ENCODE results near the gene MSL1.

Gene MSL1, protein sequence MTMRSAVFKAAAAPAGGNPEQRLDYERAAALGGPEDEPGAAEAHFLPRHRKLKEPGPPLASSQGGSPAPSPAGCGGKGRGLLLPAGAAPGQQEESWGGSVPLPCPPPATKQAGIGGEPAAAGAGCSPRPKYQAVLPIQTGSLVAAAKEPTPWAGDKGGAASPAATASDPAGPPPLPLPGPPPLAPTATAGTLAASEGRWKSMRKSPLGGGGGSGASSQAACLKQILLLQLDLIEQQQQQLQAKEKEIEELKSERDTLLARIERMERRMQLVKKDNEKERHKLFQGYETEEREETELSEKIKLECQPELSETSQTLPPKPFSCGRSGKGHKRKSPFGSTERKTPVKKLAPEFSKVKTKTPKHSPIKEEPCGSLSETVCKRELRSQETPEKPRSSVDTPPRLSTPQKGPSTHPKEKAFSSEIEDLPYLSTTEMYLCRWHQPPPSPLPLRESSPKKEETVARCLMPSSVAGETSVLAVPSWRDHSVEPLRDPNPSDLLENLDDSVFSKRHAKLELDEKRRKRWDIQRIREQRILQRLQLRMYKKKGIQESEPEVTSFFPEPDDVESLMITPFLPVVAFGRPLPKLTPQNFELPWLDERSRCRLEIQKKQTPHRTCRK

DNA sequence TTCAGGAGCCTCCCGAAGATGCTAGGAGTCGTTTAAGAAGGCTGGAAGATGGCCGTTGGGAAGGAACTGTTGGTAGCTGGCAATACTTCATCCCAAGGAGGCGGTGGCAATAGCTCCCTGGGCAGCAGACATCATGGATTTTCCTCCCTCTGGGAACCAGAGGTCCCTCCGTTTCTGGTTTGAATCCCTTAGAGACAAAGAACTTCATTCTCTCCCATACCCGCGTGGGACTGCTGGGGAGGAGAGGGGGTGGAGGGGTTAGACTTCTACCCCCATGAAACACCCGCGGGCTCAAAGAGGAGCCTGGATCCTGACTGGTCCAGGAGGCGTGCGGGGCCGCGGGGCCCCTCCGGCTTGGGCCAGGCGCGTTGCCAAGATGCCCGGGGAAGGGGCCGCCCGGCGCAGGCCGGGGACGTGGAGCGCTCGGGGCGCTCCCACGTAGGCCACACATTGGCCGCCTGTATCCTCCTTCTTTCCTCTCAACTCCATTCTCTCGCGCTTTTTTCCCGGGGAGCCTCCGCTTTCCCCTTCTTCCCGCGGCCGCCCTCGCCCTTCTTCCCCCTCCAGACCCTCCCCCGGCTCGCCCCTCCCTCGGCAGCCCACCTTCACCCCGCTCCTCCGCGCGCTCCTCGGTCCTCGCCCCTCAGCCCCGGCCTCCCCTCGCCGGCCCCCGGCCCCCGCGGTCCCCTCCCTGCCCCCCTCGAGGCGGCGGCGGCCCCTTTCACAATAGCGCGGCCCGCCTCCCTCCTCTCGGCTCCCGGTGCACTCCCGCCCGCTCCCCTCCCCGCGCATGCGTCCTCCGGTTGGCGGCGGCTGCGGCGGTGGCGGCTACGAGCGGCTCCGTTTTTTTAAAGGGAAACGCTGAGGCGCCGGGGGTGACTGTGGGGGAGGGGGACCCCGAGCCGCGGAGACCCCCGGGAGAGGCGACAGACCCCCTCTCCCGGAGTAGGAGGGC is at the start of gene MSL1:
Gene MSL1 (plus strand): TSS at position 791 of the 955 bp plus-strand sequence. CDS start 642 bp downstream, outside the sequence.
- DNase-seq (ENCODE audit: low read depth in 2 of 2) = peak; percentile 68 to 83

DNA sequence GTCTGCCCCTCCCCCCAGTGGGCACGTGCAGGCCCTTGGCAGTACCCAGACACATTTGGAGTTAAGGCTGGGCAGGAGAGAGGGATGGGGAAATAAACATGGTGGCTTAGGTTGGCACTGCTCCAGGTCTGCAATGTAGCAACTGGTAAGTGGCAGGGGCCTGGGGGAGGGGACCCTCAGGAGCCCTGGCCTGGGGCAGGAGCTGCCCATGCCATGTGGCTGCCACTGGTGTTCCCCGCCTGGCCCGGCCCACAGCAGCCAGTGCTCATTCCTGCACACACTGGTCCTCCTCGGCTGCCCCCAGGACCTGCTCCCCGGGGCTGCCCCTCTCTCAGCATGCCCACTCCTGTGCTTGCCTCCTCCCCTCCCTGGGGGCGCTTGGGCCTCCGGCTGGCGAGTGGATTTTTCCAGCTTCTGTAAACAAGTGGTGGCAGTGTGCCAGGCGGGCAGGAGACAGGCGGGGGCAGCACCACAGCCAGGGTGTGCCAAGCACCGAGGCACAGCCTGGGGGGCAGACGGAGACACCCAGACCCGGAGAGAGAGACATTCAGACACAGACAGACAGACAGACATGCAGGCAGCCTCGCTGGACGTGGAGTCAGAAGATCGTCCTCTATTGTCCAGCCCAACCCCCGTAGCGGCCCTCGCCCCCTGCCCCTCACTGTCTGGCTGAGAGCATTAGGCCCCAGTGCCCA is 49.6 kb upstream of the MSL1 start:
- DNase-seq (ENCODE audit: low read depth in 2 of 2) = no peak

DNA sequence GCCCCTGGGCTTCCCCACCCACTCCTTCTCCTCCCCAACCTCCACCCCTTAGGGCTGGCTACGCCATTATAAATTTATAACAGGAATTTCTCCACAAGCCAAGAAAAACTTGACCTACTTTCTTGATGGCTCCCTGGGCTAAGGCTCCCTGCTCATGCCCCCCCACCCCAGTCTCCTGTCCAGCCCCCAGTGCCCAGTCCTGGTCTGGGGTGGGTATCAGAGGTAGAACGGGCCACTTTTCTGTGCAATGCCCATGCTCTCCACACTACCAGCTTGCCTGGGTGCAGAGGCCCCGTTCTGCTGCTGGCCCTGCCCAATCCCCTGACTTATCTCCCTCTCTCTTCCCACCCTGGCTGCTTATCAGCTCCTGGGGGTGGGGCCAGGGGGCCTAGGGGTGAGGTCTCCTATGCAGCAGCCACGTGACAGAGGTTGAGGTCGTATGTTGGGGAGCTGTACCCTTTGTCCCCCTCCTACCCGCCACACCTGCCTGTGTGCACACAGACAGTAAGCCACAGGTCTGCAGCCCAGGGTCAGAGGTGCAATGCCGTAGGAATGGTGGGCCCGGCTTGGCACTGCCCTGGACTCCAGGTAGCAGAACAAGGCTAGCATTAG is 48.9 kb upstream of the MSL1 start:
- DNase-seq (ENCODE audit: low read depth in 2 of 2) = no peak

DNA sequence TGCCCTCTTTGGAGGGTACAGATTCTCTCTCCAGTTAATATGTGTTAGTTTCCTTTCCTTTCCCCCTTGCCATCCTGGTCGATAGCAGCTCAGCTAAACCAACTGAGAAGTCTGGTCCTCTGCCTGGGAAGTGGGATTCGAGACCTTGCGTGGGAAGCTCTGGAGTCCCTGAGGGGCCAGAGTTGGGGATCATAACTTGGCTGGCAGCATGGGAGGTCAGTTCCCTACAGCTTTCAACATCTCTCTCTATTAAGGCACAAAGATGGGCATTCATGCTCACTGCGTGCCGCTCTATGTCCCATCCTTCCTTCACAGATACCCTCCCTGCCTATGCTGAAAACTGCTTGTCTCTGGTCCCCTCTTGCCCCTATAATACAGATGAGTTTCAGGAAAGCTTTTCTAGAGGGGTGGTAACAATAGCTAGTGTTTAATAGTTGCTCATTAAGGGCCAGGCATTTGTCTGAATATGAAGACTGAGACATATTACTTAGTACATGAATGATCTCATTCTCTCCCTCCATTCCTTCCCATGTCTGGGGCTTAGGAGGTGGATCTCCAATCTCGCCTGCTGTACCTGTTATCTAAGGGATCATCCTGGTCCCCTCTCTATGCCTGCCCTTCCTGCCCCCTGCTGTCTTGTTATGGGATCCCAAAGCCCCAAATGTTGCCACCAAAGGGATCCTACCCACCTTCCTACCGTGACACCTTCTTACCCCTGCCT is 48.2 kb upstream of the MSL1 start:
- DNase-seq (ENCODE audit: low read depth in 2 of 2) = no peak

DNA sequence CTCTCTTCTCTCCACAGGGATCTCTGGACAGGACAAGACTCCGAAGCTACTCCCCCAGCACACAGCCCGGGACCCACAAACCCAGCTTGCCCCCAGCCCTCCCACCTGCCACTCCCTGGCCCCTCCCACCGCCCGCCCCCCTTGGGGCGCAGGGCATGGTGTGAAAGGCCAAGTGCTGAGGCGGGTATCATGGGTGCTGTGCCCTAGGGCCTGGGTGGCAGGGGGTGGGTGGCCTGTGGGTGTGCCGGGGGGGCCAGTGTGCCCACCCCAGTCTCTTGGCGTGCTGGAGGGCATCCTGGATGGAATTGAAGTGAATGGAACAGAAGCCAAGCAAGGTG is 47.6 kb upstream of the MSL1 start:
- DNase-seq (ENCODE audit: low read depth in 2 of 2) = no peak

DNA sequence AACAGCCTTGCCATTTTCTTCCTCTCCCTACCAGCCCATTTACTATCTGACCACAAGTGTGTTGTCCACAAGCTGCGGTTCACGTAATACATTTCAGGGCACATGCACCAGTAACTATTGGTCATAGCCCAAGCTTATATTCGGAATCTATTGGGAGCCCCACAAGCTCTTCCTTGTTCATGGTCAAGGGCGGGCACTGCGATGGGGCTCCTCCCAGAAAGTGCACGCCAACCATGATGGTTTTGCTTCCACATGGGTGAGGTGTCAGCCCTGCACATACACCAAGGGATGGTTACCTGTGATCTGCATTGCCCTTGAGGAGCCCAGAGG is 46.9 kb upstream of the MSL1 start:
- no peak for DNase-seq (ENCODE audit: low read depth in 2 of 2)

DNA sequence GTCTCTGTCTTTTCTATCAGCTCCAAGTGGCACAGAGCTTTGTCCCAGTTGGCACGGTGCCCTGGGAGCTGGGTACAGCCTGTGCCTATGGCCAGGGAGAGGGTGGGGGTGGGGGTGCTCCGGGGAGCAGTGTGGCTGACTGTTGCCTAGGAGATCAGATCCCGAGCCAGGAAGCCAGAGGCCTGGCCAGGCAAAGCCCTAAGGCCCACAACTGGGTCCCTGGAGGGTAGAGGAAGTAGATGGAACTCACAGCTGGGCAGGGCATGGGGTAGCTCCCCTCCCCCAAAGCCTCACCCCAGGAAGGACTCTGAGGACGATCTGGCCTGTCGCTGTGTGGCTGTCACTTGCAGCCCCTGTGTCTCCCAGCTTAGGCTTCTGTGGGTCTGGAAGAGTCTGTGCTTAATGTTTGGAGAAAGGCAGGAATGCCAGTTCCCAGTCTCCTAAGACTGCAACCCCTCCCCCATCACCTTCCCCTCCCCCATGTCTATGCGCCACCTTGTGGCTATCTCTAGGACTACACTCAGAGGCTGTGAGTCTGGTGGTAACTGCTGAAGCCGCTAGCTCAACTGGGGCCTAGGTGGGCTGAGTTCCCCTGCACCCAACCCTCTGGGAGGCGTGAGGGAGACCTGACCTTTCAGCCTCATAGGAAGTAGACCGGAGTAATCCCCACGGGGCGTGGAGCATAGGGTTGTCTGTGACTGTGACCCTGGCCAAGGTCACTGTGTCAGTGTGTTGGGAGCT is 46.4 kb upstream of the MSL1 start:
- DNase-seq (ENCODE audit: low read depth in 2 of 2) = peak in 1 of 2 donors; percentile 37

DNA sequence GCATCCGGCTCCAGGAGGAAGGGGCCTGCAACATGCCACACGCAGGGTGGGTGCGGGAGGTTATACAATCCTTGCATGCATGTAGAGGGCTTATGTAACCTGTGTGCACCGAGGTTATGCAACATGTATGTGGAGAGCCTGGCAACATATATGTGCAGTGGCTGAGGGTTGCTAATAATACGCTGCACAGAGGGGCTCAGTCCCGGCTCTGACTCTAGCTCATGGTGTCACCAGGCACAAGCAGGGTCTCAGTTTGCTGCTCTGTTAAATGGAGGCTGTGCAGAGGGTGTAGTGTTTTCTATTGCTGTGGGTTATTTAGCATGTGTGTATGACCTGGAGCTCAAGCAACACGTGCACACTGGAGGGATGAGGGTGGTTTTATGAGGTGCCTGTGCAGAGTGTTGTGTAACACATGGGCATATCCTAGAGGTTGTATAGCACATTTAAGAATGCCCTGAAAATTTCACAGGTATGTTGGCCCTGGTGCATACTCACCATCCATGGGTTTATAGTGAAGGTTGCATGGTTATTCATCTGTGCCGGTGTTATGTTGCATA is 45.8 kb upstream of the MSL1 start:
- DNase-seq (ENCODE audit: low read depth in 2 of 2) = no peak

DNA sequence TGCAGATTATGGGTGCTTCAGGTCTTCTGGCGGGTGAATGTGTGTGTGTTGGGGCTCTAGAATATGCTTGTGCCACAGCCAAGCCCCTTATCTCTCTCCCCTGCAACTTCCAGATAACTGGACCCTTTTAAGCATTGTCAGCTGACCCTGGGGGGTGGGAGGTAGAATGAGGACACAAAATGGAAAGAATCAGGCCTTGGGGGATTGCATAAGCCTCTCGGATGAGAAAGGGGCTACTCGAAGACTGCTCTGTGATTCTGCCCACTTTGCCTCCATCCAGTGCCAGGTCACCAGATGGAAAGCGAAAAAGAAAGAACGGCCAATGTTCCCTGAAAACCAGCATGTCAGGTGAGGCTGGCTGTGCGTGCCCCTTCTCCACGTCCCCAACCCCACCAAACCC is 45.2 kb upstream of the MSL1 start:
- DNase-seq (ENCODE audit: low read depth in 2 of 2) = no peak

DNA sequence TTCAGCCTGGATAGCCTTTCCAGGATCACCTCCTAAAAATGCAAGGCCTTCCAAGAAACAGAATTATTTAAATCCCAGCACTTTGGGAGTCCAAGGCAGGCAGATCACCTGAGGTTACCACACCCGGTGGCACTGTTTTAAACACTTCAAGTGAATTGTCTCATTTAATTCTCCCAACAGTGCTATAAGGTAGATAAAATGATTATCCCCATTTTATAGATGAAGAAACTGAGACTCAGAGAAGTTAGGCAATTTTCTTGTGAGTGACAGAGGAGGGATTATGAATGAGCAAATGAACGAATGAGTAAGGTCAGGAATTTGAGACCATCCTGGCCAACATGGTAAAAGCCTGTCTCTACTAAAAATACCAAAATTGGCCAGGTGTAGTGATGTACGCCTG is 42.2 kb upstream of the MSL1 start:
- DNase-seq (ENCODE audit: low read depth in 2 of 2) = no peak

DNA sequence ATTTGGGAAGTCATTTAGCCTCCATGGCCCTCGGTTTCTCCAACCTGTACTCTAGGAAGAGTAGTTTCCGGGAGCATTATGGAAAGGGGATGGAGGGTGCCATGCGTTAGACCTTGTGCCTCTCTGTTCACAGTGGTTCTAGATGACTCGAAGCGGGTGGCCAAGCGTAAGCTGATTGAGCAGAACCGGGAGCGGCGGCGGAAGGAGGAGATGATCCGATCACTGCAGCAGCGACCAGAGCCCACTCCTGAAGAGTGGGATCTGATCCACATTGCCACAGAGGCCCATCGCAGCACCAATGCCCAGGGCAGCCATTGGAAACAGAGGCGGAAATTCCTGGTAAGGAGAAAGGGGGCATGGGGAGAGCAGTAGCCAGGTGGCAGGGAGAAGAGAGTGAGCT is 37.3 kb upstream of the MSL1 start:
- DNase-seq (ENCODE audit: low read depth in 2 of 2) = no peak

DNA sequence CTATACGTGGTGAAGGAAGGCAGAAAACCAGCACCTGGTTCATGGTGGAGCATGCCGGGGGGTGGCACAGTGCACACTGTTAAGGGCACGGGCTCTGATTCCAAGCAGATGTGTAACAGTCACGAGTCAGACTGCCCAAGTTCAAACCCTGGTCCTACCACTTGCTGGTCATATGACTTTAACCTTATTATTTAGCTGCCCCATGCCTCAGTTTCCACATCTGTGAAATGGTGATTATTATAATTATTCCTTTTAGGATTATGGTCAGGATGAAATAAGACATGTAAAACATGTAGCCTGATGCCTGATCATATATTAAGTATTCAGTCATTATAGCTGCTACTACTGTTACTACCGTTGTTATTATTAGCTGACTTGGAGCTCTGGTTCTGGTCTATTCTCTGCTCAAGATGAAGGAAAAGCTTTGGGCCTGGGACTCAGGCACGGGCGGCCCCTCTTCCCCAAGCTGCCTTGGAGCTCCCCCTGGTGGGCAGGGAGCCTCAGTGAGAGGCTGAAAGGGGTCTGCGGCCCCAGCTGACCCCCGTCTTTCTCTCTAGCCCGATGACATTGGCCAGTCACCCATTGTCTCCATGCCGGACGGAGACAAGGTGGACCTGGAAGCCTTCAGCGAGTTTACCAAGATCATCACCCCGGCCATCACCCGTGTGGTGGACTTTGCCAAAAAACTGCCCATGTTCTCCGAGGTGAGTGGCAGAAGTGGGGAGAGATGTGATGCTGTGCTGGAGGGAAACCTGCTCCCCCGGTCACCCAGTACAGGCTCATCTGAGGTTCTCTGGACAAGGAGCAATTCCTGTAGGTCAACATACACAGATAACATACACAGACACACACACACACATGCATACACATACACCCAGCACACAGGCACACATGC is 35.4 kb upstream of the MSL1 start:
- no peak for DNase-seq (ENCODE audit: low read depth in 2 of 2)

DNA sequence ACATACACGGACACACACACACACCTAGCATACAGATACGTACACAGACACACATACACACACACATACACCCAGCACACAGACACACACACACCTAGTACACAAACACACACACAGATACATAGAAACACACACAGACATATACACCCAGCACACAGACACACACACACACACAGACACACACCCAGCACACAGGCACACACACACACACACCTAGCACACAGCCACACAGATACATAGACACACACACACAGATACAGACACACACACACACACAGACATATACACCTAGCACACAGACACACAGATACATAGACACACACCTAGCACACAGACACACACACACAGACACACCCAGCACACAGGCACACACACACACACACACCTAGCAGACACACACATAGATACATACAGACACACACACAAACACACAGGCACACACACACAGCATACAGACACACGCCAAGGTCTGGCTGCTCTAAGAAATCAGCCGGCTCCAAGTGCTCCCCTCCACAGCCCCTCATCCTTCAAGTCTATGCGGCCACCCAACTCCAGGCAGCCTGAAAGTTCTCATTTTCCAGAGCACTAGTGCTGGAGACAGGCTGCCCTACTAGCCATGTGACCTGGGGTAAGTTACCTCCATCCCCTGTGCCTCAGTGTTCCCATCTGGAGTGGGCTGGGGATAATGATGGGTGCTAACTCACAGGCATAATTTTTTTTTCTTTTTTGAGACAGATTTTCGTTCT is 34.5 kb upstream of the MSL1 start:
- no peak for DNase-seq (ENCODE audit: low read depth in 2 of 2)

DNA sequence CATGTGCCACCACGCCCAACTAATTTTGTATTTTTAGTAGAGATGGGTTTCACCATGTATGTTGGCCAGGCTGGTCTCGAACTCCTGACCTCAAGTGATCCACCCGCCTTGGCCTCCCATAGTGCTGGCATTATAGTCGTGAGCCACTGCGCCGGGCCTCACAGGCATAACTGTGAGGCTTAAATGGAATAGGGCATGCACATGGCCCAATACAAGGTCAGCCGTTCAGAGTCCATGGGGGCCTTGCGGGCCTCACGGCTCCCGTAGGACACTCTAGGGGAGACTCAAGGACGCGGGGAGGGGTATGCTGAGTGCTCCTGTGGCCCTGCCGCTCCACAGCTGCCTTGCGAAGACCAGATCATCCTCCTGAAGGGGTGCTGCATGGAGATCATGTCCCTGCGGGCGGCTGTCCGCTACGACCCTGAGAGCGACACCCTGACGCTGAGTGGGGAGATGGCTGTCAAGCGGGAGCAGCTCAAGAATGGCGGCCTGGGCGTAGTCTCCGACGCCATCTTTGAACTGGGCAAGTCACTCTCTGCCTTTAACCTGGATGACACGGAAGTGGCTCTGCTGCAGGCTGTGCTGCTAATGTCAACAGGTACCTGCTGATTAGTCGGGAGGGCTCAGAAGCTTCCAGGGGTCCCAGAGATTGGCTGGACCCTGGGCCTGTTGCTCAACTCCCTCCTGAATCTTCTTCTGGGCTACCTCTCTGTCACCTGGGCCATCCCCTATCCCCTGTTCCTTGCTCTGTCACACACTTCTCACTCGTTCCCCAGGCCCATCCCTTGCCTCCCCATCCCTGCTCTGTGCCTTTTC is 33.7 kb upstream of the MSL1 start:
- no peak for DNase-seq (ENCODE audit: low read depth in 2 of 2)

DNA sequence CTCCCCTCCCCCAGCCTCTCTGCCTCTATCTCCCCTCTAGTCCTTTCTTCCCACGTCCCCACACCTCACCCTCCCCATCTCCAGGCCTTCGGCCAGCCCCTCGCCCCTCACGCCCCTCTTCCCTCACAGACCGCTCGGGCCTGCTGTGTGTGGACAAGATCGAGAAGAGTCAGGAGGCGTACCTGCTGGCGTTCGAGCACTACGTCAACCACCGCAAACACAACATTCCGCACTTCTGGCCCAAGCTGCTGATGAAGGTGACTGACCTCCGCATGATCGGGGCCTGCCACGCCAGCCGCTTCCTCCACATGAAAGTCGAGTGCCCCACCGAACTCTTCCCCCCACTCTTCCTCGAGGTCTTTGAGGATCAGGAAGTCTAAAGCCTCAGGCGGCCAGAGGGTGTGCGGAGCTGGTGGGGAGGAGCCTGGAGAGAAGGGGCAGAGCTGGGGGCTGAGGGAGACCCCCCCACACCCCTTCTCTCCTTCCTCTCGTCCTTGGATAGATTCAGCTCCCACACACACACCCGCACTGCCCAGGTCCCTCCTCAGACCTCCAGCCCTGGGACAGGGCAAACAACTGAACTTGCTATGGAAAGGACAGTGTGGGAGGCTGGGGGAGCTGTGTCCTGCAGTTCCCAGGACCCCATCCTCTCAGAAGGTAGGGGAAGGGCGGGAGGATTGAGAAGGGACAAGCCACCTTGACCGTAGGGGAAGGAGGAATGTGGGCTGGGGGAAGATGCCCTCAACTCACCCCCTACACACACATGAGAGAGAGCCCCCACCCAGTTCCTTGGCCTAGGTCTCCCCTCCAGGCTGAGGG is 32.5 kb upstream of the MSL1 start:
- no peak for DNase-seq (ENCODE audit: low read depth in 2 of 2)

Data from stimulated activated CD8-positive, alpha-beta memory T cell treated with anti-CD3 and anti-CD28 coated beads, Interleukin-7, amount 100 ng/mL, for 4 hours (primary cell).